Mesenchymal stem cell (in vitro differentiated cells and primary cell): ENCODE data around the gene CRELD2.
"Not testable (repeated sequence)": the region's sequence is repeated elsewhere in the genome, so short reads cannot be mapped to it uniquely, and the experiment has no call there.

ENCODE experiments used
- DNase-seq: peaks from one replicate; pipeline ENCODE4 v3.0.0-alpha.2; 2013
- H2AFZ ChIP-seq: one replicate; pipeline ENCODE4 v1.6.1; 2013; ENCODE audit warnings: low read depth, mild to moderate bottlenecking, control low read depth, inconsistent platforms, low read length, moderate library complexity
- H2AK5ac ChIP-seq: 2 replicates; pipeline ENCODE4 v1.6.1; 2013; ENCODE audit warnings: low read length, moderate library complexity, mild to moderate bottlenecking, inconsistent platforms; ENCODE audit not compliant: severe bottlenecking
- H2BK120ac ChIP-seq: one replicate; pipeline ENCODE4 v1.6.1; 2013; ENCODE audit warnings: low read depth, mild to moderate bottlenecking, inconsistent platforms, low read length, moderate library complexity
- H2BK12ac ChIP-seq, 2 experiments: one replicate each; pipeline ENCODE4 v1.6.1; 2013; ENCODE audit warnings: inconsistent platforms in 2 of 2, low read length in 2 of 2, mild to moderate bottlenecking in 2 of 2, moderate library complexity in 2 of 2, control low read depth in 1 of 2
- H2BK15ac ChIP-seq: one replicate; pipeline ENCODE4 v1.6.1; 2013; ENCODE audit warnings: mild to moderate bottlenecking, low read depth, inconsistent platforms; ENCODE audit not compliant: poor library complexity, severe bottlenecking
- H2BK5ac ChIP-seq: 2 replicates; pipeline ENCODE4 v1.6.1; 2013; ENCODE audit warnings: low read depth, mild to moderate bottlenecking, low read length, control low read depth, inconsistent platforms; ENCODE audit not compliant: poor library complexity, severe bottlenecking
- H3K14ac ChIP-seq, 2 experiments: one replicate each; pipeline ENCODE4 v1.6.1; 2013; ENCODE audit warnings: inconsistent platforms in 2 of 2, low read length in 2 of 2, control low read depth in 1 of 2, mild to moderate bottlenecking in 1 of 2, moderate library complexity in 1 of 2
- H3K18ac ChIP-seq, 2 experiments: one replicate each; pipeline ENCODE4 v1.6.1; 2013; ENCODE audit warnings: inconsistent platforms in 2 of 2, low read length in 2 of 2, control low read depth in 1 of 2, low read depth in 1 of 2, mild to moderate bottlenecking in 1 of 2
- H3K23ac ChIP-seq, 2 experiments: one replicate each; pipeline ENCODE4 v1.6.1; 2013; ENCODE audit warnings: inconsistent platforms in 2 of 2, low read length in 2 of 2, mild to moderate bottlenecking in 2 of 2, moderate library complexity in 2 of 2, control low read depth in 1 of 2
- H3K27ac ChIP-seq: 2 replicates; pipeline ENCODE4 v1.5.1; 2013; ENCODE audit warnings: mild to moderate bottlenecking, moderate library complexity, low read length, control low read depth, inconsistent platforms; ENCODE audit not compliant: poor library complexity, severe bottlenecking
- H3K27me3 ChIP-seq, 2 experiments: 2 replicates each; pipeline versions ENCODE4 v1.6.1 to v1.7.0; 2013; ENCODE audit warnings: low read length in 2 of 2, mild to moderate bottlenecking in 2 of 2, moderate library complexity in 2 of 2, control low read depth in 1 of 2, inconsistent platforms in 1 of 2; ENCODE audit not compliant: control insufficient read depth in 1 of 2, insufficient read depth in 1 of 2
- H3K36me3 ChIP-seq, 2 experiments: 2 replicates each; pipeline versions ENCODE4 v1.6.1 to v1.7.0; 2013; ENCODE audit warnings: low read length in 2 of 2, control low read depth in 1 of 2, inconsistent platforms in 1 of 2, low read depth in 1 of 2, mild to moderate bottlenecking in 1 of 2; ENCODE audit not compliant: insufficient read depth in 2 of 2, control insufficient read depth in 1 of 2
- H3K4ac ChIP-seq, 2 experiments: one replicate each; pipeline ENCODE4 v1.6.1; 2013; ENCODE audit warnings: inconsistent platforms in 2 of 2, low read length in 2 of 2, mild to moderate bottlenecking in 2 of 2, moderate library complexity in 2 of 2, control low read depth in 1 of 2, low read depth in 1 of 2
- H3K4me1 ChIP-seq: 2 replicates; pipeline ENCODE4 v1.6.1; 2013; ENCODE audit warnings: low read depth, low read length, control low read depth; ENCODE audit not compliant: control insufficient read depth, insufficient read depth
- H3K4me2 ChIP-seq: 2 replicates; pipeline ENCODE4 v1.6.1; 2013; ENCODE audit warnings: low read length, mild to moderate bottlenecking, inconsistent platforms; ENCODE audit not compliant: poor library complexity, severe bottlenecking
- H3K4me3 ChIP-seq, 2 experiments: 2 replicates each; pipeline versions ENCODE4 v1.5.1 to v1.7.0; 2013; ENCODE audit warnings: low read length in 2 of 2, mild to moderate bottlenecking in 2 of 2, control low read depth in 1 of 2, low read depth in 1 of 2; ENCODE audit not compliant: insufficient read depth in 1 of 2
- H3K79me1 ChIP-seq: replicated peaks from 2 replicates; pipeline ENCODE4 v1.6.1; 2013; ENCODE audit warnings: mild to moderate bottlenecking, control low read depth, low read length, inconsistent platforms; ENCODE audit not compliant: poor library complexity, severe bottlenecking
- H3K9ac ChIP-seq: 2 replicates; pipeline ENCODE4 v1.7.0; 2013; ENCODE audit warnings: mild to moderate bottlenecking, low read length, moderate library complexity
- H3K9me3 ChIP-seq: 2 replicates; pipeline ENCODE4 v1.7.0; 2013; ENCODE audit warnings: mild to moderate bottlenecking, low read length; ENCODE audit not compliant: control insufficient read depth
- H4K8ac ChIP-seq: one replicate; pipeline ENCODE4 v1.6.1; 2013; ENCODE audit warnings: inconsistent platforms, mild to moderate bottlenecking, low read length, moderate library complexity
- H4K91ac ChIP-seq: one replicate; pipeline ENCODE4 v1.6.1; 2013; ENCODE audit warnings: mild to moderate bottlenecking, low read length, inconsistent platforms
- WGBS: methylation state at CpG from one replicate; pipeline ENCODE4 v1.1.7; 2013; ENCODE audit warnings: mixed read lengths; 5-methylcytosine and 5-hydroxymethylcytosine counted together

CRELD2 gene

DNA sequence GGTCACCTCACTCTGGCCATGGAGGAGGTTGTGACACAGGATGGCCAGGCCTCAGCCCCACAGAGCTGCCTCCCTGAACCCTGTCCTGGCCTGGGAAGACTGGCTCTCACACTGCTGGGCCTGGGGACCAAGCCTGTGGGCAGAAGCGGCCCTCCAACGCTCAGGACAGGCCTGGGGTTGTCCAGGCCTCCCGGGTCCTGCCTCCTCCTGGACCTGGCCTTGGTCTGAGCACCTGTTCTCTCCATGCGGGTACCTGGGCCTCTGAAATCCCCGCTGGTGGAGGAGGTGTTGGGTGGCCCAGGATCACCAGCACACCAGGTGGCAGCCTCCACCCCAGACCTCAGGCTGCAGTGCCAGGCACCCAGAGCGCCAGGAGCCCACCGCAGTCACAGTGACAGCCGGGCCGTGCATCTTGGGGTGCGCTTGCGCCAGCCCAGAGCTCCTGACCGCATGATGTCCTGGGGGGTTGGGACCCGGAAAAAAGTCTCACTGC is 26.0 kb downstream of the CRELD2 start:
- no peak overlapping the region for H3K4ac ChIP-seq
- H3K27me3 ChIP-seq = no peaks in the 10 kb centered on the region
- no peak overlapping the region for H2BK5ac ChIP-seq
- no peak overlapping the region for H2AFZ ChIP-seq
- no peak overlapping the region for H3K27ac ChIP-seq
- H4K91ac ChIP-seq = peak overlapping the region; percentile 62
- no peak overlapping the region for H2AK5ac ChIP-seq
- no peak overlapping the region for H3K14ac ChIP-seq
- no peak overlapping the region for H3K4me3 ChIP-seq
- no peak for DNase-seq
- no peaks in the 10 kb centered on the region for H3K36me3 ChIP-seq
- peak overlapping the region; percentile 32 to 57 for H2BK12ac ChIP-seq
- no peak overlapping the region for H3K18ac ChIP-seq
- no peak overlapping the region for H3K9ac ChIP-seq
- H3K79me1 ChIP-seq = no peaks in the 10 kb centered on the region
- no peak overlapping the region for H3K23ac ChIP-seq
- peaks cover 7% of the 10 kb centered on the region for H3K4me1 ChIP-seq
- WGBS = 97% methylated on average over 13 of the region's 13 CpGs
- H2BK15ac ChIP-seq = no peak overlapping the region
- H4K8ac ChIP-seq = peak overlapping the region; percentile 46
- no peak overlapping the region for H2BK120ac ChIP-seq
- H3K4me2 ChIP-seq = no peak overlapping the region
- H3K9me3 ChIP-seq = no peaks in the 10 kb centered on the region

DNA sequence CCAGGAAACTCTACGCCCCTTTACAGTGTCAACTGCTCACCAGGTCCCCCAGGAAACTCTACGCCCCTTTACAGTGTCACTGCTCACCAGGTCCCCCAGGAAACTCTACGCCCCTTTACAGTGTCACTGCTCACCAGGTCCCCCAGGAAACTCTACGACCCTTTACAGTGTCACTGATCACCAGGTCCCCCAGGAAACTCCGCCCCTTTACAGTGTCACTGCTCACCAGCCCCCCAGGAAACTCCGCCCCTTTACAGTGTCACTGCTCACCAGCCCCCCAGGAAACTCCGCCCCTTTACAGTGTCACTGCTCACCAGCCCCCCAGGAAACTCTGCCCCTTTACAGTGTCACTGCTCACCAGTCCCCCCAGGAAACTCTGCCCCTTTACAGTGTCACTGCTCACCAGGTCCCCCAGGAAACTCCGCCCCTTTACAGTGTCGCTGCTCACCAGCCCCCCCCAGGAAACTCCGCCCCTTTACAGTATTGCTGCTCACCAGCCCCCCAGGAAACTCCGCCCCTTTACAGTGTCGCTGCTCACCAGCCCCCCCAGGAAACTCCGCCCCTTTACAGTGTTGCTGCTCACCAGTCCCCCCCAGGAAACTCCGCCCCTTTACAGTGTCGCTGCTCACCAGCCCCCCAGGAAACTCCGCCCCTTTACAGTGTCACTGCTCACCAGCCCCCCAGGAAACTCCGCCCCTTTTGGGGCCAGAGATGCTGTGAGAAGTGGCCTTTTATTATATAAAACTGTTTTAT is 26.8 kb downstream of the CRELD2 start:
- H3K79me1 ChIP-seq, H3K27ac ChIP-seq, H2AK5ac ChIP-seq, H2AFZ ChIP-seq, H2BK120ac ChIP-seq, H3K4me2 ChIP-seq, H3K36me3 ChIP-seq, H2BK12ac ChIP-seq, DNase-seq, H4K91ac ChIP-seq, H3K18ac ChIP-seq, H3K4ac ChIP-seq, H2BK15ac ChIP-seq, H3K4me1 ChIP-seq, H3K9ac ChIP-seq, H2BK5ac ChIP-seq, H3K23ac ChIP-seq, H3K9me3 ChIP-seq, H3K4me3 ChIP-seq, H3K14ac ChIP-seq, H3K27me3 ChIP-seq: not testable (repeated sequence)
- 90% methylated on average over 11 of the region's 17 CpGs for WGBS
- H4K8ac ChIP-seq = peak overlapping the region; percentile 7

DNA sequence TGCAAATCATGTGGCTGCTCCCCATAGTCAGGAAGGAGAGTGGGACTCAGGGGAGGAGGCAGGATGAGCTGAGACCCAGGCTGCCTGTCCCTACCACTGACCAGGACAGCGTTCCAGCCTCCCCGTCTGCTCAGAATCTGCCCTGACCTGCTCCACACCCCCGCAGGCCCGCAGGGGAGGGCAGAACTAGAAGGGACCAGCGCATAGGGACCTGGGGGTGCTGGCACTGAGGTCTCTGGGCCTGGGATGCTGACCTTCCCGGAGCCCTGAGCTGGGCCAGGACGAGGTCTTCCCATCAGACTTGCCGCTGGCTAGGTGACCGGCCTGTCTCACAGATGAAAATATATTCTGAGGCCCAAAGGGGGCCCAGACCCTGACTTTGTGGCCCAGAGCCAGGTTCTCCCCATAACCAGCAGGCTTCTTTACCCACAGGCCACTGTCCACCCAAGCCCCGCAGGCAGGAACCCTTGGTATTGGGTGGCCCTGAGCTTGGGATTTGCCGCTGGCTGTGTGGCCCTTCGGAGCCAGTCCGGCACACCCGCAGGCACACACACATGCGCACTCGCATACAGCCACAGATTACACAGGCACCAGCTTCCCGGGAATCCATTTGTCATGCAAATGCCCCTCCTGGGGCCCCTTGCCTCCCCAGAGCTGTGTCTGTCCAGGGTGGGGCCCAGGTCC is 28.3 kb downstream of the CRELD2 start:
- Histone ChIP-seq H2BK5ac (no peak overlapping the region), H3K27ac (no peak overlapping the region), H2AFZ (no peak overlapping the region), H3K4me2 (no peak overlapping the region), H3K36me3 (no peaks in the 10 kb centered on the region), H3K23ac (peak overlapping the region in 1 of 2 experiments; percentile 27), H3K4me1 (peaks cover 22% of the 10 kb centered on the region), H3K79me1 (no peaks in the 10 kb centered on the region), H3K9me3 (no peaks in the 10 kb centered on the region), H3K9ac (no peak overlapping the region), H2AK5ac (no peak overlapping the region), H3K27me3 (no peaks in the 10 kb centered on the region), H2BK12ac (peak overlapping the region in 1 of 2 experiments; percentile 45), H3K4ac (peak overlapping the region in 1 of 2 experiments; percentile 32), H4K8ac (peak overlapping the region; percentile 35), H3K18ac (peak overlapping the region in 1 of 2 experiments; percentile 25), H2BK120ac (no peak overlapping the region), H3K14ac (no peak overlapping the region), H4K91ac (no peak overlapping the region), H3K4me3 (no peak overlapping the region), H2BK15ac (no peak overlapping the region)
- DNase-seq = no peak
- WGBS = 83% methylated on average over 17 of the region's 17 CpGs

DNA sequence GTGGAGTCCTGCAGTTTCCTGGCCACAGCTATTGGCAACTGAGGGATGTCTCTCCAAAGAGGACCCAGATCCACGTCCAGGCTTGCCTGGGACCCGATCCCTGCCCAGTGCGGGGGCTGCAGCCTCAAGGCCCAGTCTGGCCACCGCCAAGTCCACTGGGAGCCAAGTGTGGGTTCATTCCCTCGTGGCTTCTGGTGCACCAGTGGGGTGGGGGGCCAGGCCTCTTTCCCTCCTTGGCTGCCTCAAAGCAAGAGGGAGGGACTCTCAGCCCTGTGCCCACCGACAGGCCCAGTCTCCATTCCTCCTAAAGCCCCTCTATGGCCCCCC is 28.8 kb downstream of the CRELD2 start:
- Histone ChIP-seq H2BK12ac (no peak overlapping the region), H2AK5ac (no peak overlapping the region), H3K27me3 (no peaks in the 10 kb centered on the region), H3K4me1 (peaks cover 27% of the 10 kb centered on the region), H3K9me3 (no peaks in the 10 kb centered on the region), H3K4me3 (no peak overlapping the region), H3K18ac (peak overlapping the region; percentile 19 to 25), H4K91ac (no peak overlapping the region), H3K36me3 (no peaks in the 10 kb centered on the region), H4K8ac (peak overlapping the region; percentile 35), H3K4me2 (no peak overlapping the region), H2BK15ac (peak overlapping the region; percentile 73), H3K9ac (no peak overlapping the region), H2BK120ac (no peak overlapping the region), H3K14ac (peak overlapping the region in 1 of 2 experiments; percentile 2), H3K4ac (peak overlapping the region in 1 of 2 experiments; percentile 13), H2AFZ (no peak overlapping the region), H3K23ac (no peak overlapping the region), H3K27ac (no peak overlapping the region), H2BK5ac (no peak overlapping the region), H3K79me1 (no peaks in the 10 kb centered on the region)
- no peak for DNase-seq
- 92% methylated on average over 6 of the region's 6 CpGs for WGBS
